ENCODE data around the gene CDT1.
A peak's percentile ranks its signal among the peaks of the same experiment; 100 is the strongest.

The CDT1 gene

DNA sequence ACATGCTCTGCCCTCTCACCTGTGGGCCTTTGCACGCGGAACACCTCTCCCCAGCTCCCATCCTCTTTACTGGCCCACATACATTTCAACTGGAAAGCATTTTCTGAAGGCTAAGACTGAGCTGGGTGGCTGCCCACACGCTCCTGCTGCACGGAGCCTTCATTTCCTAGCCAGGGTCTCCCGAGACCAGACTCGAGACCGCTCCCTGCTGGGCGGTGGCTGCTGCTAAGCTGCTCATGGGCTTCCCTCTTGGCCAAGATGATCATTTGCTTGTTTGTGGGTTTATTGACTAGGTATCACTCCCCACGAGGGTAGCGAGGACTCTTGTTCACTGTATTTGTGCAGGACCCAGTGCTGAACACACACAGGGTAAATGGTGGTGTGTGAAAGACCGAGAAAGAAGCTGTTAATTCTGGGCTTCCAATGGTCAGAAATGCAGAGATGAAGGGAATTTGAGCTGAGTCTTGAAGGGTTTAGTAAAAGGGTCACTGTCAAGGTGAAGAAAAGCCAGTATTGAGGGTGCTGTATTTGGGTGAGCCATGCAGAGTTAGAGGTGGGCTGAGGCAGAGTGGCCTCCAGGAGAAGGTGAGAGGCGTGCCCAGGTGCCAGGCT is 54.2 kb downstream of the CDT1 start:
- TF ChIP-seq, protein P1, sequence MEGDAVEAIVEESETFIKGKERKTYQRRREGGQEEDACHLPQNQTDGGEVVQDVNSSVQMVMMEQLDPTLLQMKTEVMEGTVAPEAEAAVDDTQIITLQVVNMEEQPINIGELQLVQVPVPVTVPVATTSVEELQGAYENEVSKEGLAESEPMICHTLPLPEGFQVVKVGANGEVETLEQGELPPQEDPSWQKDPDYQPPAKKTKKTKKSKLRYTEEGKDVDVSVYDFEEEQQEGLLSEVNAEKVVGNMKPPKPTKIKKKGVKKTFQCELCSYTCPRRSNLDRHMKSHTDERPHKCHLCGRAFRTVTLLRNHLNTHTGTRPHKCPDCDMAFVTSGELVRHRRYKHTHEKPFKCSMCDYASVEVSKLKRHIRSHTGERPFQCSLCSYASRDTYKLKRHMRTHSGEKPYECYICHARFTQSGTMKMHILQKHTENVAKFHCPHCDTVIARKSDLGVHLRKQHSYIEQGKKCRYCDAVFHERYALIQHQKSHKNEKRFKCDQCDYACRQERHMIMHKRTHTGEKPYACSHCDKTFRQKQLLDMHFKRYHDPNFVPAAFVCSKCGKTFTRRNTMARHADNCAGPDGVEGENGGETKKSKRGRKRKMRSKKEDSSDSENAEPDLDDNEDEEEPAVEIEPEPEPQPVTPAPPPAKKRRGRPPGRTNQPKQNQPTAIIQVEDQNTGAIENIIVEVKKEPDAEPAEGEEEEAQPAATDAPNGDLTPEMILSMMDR (IDR thresholded peaks at IDR 0.05; ENCODE audit: low read depth, low read length): peak; percentile 87
- DNase-seq (ENCODE audit: extremely low read depth, low read depth): peak; percentile 30

Measured in AG09319 (cell line).